IMR-90 (cell line): ENCODE data around the gene GIMAP8. TPM values are rescaled to one million over a fixed set of nuclear protein-coding genes. Genes with fewer than 3 reads are reported as not detected.

ENCODE experiments used
- ATAC-seq: fragments of 200-7000 bp; cut with Tn5 transposase; 2 replicates; pipeline ENCODE4 v1.9.1; 2020; ENCODE audit warnings: low read depth, mild to moderate bottlenecking, moderate library complexity
- BruUV-seq: library from RNA; stranded (reverse); fragments of 400-500 nt; replicated peaks from 2 replicates; lab custom pipeline; 2021; lab: Mats Ljungman, UMichigan
- CTCF ChIA-PET: fragments of 300-600 bp; formaldehyde crosslinking; extraction: SDS; loops from one replicate; lab custom pipeline; 2021; ENCODE audit warnings: antibody characterized with exemption; lab: Yijun Ruan, JAX
- POLR2A ChIA-PET: fragments of 300-600 bp; sonication (Branson Sonifier 250); formaldehyde crosslinking; loops from one replicate; lab custom pipeline; 2022; ENCODE audit warnings: antibody characterized with exemption; ENCODE audit not compliant: unreplicated experiment; lab: Charles Lee
- DNase-seq: peaks from one replicate; pipeline ENCODE4 v3.0.0; 2013
- H2AFZ ChIP-seq: replicated peaks from 2 replicates; pipeline ENCODE3; 2013; ENCODE audit warnings: low read length, mild to moderate bottlenecking; ENCODE audit not compliant: poor library complexity
- H2AK5ac ChIP-seq: 2 replicates; pipeline ENCODE4 v1.6.1; 2013; ENCODE audit warnings: low read depth, low read length, inconsistent platforms
- H2AK9ac ChIP-seq: replicated peaks from 2 replicates; pipeline ENCODE3; 2013; ENCODE audit warnings: mild to moderate bottlenecking, low read depth, low read length, moderate library complexity; ENCODE audit not compliant: poor library complexity
- H2BK120ac ChIP-seq: 2 replicates; pipeline ENCODE4 v1.6.1; 2013; ENCODE audit warnings: low read depth, low read length, inconsistent platforms
- H2BK15ac ChIP-seq: 3 replicates; pipeline ENCODE4 v1.6.1; 2013; ENCODE audit warnings: low read depth, low read length, inconsistent platforms
- H2BK20ac ChIP-seq: 2 replicates; pipeline ENCODE4 v1.6.1; 2013; ENCODE audit warnings: low read depth, mild to moderate bottlenecking, inconsistent platforms, low read length, moderate library complexity
- H2BK5ac ChIP-seq: 2 replicates; pipeline ENCODE4 v1.6.1; 2013; ENCODE audit warnings: mild to moderate bottlenecking, low read depth, low read length, inconsistent platforms; ENCODE audit not compliant: poor library complexity, severe bottlenecking
- H3K14ac ChIP-seq: replicated peaks from 2 replicates; pipeline ENCODE4 v1.6.1; 2013; ENCODE audit warnings: low read depth, low read length, inconsistent platforms
- H3K18ac ChIP-seq: 2 replicates; pipeline ENCODE4 v1.6.1; 2013; ENCODE audit warnings: low read depth, low read length, control low read depth
- H3K23ac ChIP-seq: 2 replicates; pipeline ENCODE4 v1.6.1; 2013; ENCODE audit warnings: low read depth, low read length, inconsistent platforms
- H3K27ac ChIP-seq: 2 replicates; pipeline ENCODE4 v1.5.1; 2013; ENCODE audit warnings: mild to moderate bottlenecking, control low read depth, low read length; ENCODE audit not compliant: insufficient read depth
- H3K27me3 ChIP-seq: 2 replicates; pipeline ENCODE4 v1.6.1; 2013; ENCODE audit warnings: low read length; ENCODE audit not compliant: control insufficient read depth, insufficient read depth
- H3K36me3 ChIP-seq: 2 replicates; pipeline ENCODE4 v1.6.1; 2013; ENCODE audit warnings: low read length, mixed read lengths; ENCODE audit not compliant: control insufficient read depth, insufficient read depth
- H3K4ac ChIP-seq: 2 replicates; pipeline ENCODE4 v1.6.1; 2013; ENCODE audit warnings: low read depth, low read length, inconsistent platforms
- H3K4me1 ChIP-seq: 2 replicates; pipeline ENCODE4 v1.6.1; 2013; ENCODE audit warnings: low read length, mixed read lengths; ENCODE audit not compliant: control insufficient read depth, insufficient read depth
- H3K4me2 ChIP-seq: 2 replicates; pipeline ENCODE4 v1.6.1; 2013; ENCODE audit warnings: low read depth, mild to moderate bottlenecking, control low read depth, low read length, moderate library complexity
- H3K4me3 ChIP-seq: 2 replicates; pipeline ENCODE4 v1.5.1; 2013; ENCODE audit warnings: low read depth, mild to moderate bottlenecking, control low read depth, low read length, moderate library complexity; ENCODE audit not compliant: insufficient read depth
- H3K56ac ChIP-seq: 2 replicates; pipeline ENCODE4 v1.6.1; 2013; ENCODE audit warnings: low read length, inconsistent platforms; ENCODE audit not compliant: insufficient read depth; ENCODE audit errors: extremely low read depth
- H3K79me1 ChIP-seq, 2 experiments: 2 replicates each; pipeline ENCODE4 v1.6.1; 2013; ENCODE audit warnings: low read length in 2 of 2, inconsistent platforms in 1 of 2, low read depth in 1 of 2
- H3K9ac ChIP-seq: 2 replicates; pipeline ENCODE4 v1.6.1; 2013; ENCODE audit warnings: low read depth, low read length, control low read depth
- H3K9me1 ChIP-seq: 2 replicates; pipeline ENCODE4 v1.6.1; 2013; ENCODE audit warnings: low read length, inconsistent platforms; ENCODE audit not compliant: insufficient read depth
- H3K9me3 ChIP-seq: 2 replicates; pipeline ENCODE4 v1.6.1; 2013; ENCODE audit warnings: low read length; ENCODE audit not compliant: control insufficient read depth, insufficient read depth
- H4K20me1 ChIP-seq: 2 replicates; pipeline ENCODE4 v1.6.1; 2013; ENCODE audit warnings: low read length, inconsistent platforms; ENCODE audit not compliant: insufficient read depth
- H4K5ac ChIP-seq: 2 replicates; pipeline ENCODE4 v1.6.1; 2013; ENCODE audit warnings: mild to moderate bottlenecking, low read depth, low read length, control low read depth
- H4K8ac ChIP-seq, 2 experiments: 2 replicates each; pipeline ENCODE4 v1.6.1; 2013; ENCODE audit warnings: low read depth in 2 of 2, low read length in 2 of 2, control low read depth in 1 of 2, inconsistent platforms in 1 of 2
- H4K91ac ChIP-seq: 2 replicates; pipeline ENCODE4 v1.6.1; 2013; ENCODE audit warnings: low read depth, low read length, inconsistent platforms; ENCODE audit not compliant: insufficient read depth
- BHLHE40 ChIP-seq: fragments of 150-350 bp; IDR thresholded peaks from 2 replicates; pipeline ENCODE4 v1.6.1; 2016; ENCODE audit warnings: mild to moderate bottlenecking, low read depth, low read length
- CEBPB ChIP-seq: IDR thresholded peaks from 2 replicates; pipeline ENCODE4 v1.6.1; 2012; ENCODE audit warnings: low read depth, low read length, improper control_type of control experiment
- CHD1 ChIP-seq: IDR thresholded peaks from 2 replicates; pipeline ENCODE4 v1.6.1; 2012; ENCODE audit warnings: low read depth, low read length, improper control_type of control experiment
- CTCF ChIP-seq: conservative IDR thresholded peaks from 2 replicates; pipeline ENCODE4 v1.5.1; 2012; ENCODE audit warnings: mild to moderate bottlenecking, low read depth, low read length, improper control_type of control experiment
- FOS ChIP-seq: fragments of 150-350 bp; IDR thresholded peaks from 2 replicates; pipeline ENCODE4 v1.6.1; 2016; ENCODE audit warnings: low read depth, low read length
- MAFK ChIP-seq: IDR thresholded peaks from 2 replicates; pipeline ENCODE4 v1.6.1; 2012; ENCODE audit warnings: low read depth, low read length, improper control_type of control experiment
- MAZ ChIP-seq: IDR thresholded peaks from 2 replicates; pipeline ENCODE4 v1.6.1; 2012; ENCODE audit warnings: low read depth, mild to moderate bottlenecking, low read length, improper control_type of control experiment, moderate library complexity, borderline replicate concordance
- MXI1 ChIP-seq: IDR thresholded peaks from 2 replicates; pipeline ENCODE4 v1.6.1; 2012; ENCODE audit warnings: low read depth, mild to moderate bottlenecking, low read length, moderate library complexity, borderline replicate concordance
- NFE2L2 ChIP-seq: fragments of 150-350 bp; IDR thresholded peaks from 2 replicates; pipeline ENCODE4 v1.6.1; 2016; ENCODE audit warnings: low read depth, mild to moderate bottlenecking, low read length
- POLR2A ChIP-seq: IDR thresholded peaks from 2 replicates; pipeline ENCODE4 v1.6.1; 2012; ENCODE audit warnings: mild to moderate bottlenecking, low read depth, low read length
- RCOR1 ChIP-seq: IDR thresholded peaks from 2 replicates; pipeline ENCODE4 v1.6.1; 2012; ENCODE audit warnings: mild to moderate bottlenecking, low read length, improper control_type of control experiment; ENCODE audit not compliant: insufficient replicate concordance
- RFX5 ChIP-seq: IDR thresholded peaks from 2 replicates; pipeline ENCODE4 v1.8.0; 2012; ENCODE audit warnings: low read depth, mild to moderate bottlenecking, low read length, moderate library complexity
- SMC3 ChIP-seq: fragments of 150-350 bp; IDR thresholded peaks from 2 replicates; pipeline ENCODE4 v1.6.1; 2016; ENCODE audit warnings: low read depth, mild to moderate bottlenecking, antibody characterized with exemption, low read length, moderate library complexity
- USF2 ChIP-seq: fragments of 150-350 bp; IDR thresholded peaks from 2 replicates; pipeline ENCODE4 v1.6.1; 2017; ENCODE audit warnings: mild to moderate bottlenecking, antibody characterized with exemption, low read length, low read depth
- WGBS, 2 experiments: methylation state at CpG; one replicate each; pipeline versions ENCODE4 v1.1.5 to v1.1.7; 2013; ENCODE audit warnings: missing lambda C conversion rate in 2 of 2; ENCODE audit not compliant: insufficient read length in 1 of 2; ENCODE audit errors: extremely low coverage in 2 of 2; 5-methylcytosine and 5-hydroxymethylcytosine counted together
- dilution Hi-C: fragments of 300-500 bp; cut with HindIII; formaldehyde crosslinking; loops from one replicate; pipeline ENCODE4 v1.14.3; 2018; ENCODE audit warnings: low sequenced_read_pairs; ENCODE audit not compliant: unreplicated experiment
- in situ Hi-C: fragments of 300-500 bp; cut with MboI; formaldehyde crosslinking; loops from 3 replicates; pipeline ENCODE4 v1.14.3; 2019; ENCODE audit warnings: low sequenced_read_pairs, inconsistent platforms, mixed read lengths
- intact Hi-C: fragments of 100-400 bp; cut with micrococcal nuclease; formaldehyde crosslinking; loops from 2 replicates; pipeline ENCODE4 v1.10.0; 2022
- polyA plus RNA-seq, 3 experiments: library from polyadenylated mRNA; depleted of rRNA; stranded (reverse); fragments of >200 nt; gene quantifications; 2 replicates each; pipeline ENCODE4 v1.2.3, GENCODE V29; 2012; ENCODE audit warnings: low replicate concordance in 1 of 3
- total RNA-seq: library from RNA; depleted of rRNA; stranded (reverse); fragments of >200 nt; gene quantifications from 2 replicates; pipeline ENCODE4 v1.2.3, GENCODE V29; 2012

GIMAP8 gene
- total and polyA plus RNA-seq, 2 of the 4 experiments (the other 2 are of a cell fraction): not detected

- Histone ChIP-seq H2AK5ac (no peak overlapping the region), H3K4ac (no peak overlapping the region), H3K9me1 (peaks cover 5% of the 10 kb centered on the region), H3K23ac (no peak overlapping the region), H3K4me3 (no peak overlapping the region), H3K79me1 (peaks cover 0 to 5% of the 10 kb centered on the region in 2 experiments; a peak in 2 of 4 replicates), H3K14ac (no peak overlapping the region), H3K56ac (no peak overlapping the region), H3K27me3 (no peaks in the 10 kb centered on the region), H4K91ac (no peak overlapping the region), H3K27ac (no peak overlapping the region), H4K20me1 (no peaks in the 10 kb centered on the region; the same call in 1 of the 2 replicates), H2AFZ (no peak overlapping the region), H2BK15ac (no peak overlapping the region), H3K9ac (no peak overlapping the region), H4K5ac (no peak overlapping the region), H2BK120ac (no peak overlapping the region), H2AK9ac (no peak overlapping the region), H3K9me3 (no peaks in the 10 kb centered on the region), H3K18ac (no peak overlapping the region), H2BK20ac (no peak overlapping the region), H2BK5ac (no peak overlapping the region), H4K8ac (no peak overlapping the region), H3K4me2 (no peak overlapping the region), H3K36me3 (no peaks in the 10 kb centered on the region; the same call in 1 of the 2 replicates), H3K4me1 (peaks cover 3% of the 10 kb centered on the region)
- 75% methylated on average over 2 of the region's 11 CpGs; no CpG with 5 or more reads in 1 of the 2 experiments for WGBS, 2 experiments
- in situ Hi-C loops: loop anchor here (25.0 kb wide), 2 partner anchors 549 to 576 kb away; partner anchors contain the start of genes ATP6V0E2, KCNH2 and NOS3
- BruUV-seq: no TSS peak
- TF ChIP-seq CTCF (no peak), POLR2A (no peak), MAZ (no peak), USF2 (no peak), RCOR1 (no peak), MAFK (no peak), CHD1 (no peak), MXI1 (no peak), FOS (no peak), CEBPB (no peak), SMC3 (no peak), NFE2L2 (no peak), BHLHE40 (no peak), RFX5 (no peak)
- dilution Hi-C loops: no loop called here
- DNase-seq (no peak), ATAC-seq (no peak)
- intact Hi-C loops: no loop called here
- POLR2A ChIA-PET: no interaction called here
- CTCF ChIA-PET: interaction anchor here (0.5 kb wide), 1 partner anchor 55 kb away, joined by 3 read pairs; no protein-coding TSS in a partner anchor
Measured at GRCh38 chr7:150411606-150412005, 38.8 kb upstream of the GIMAP8 start.
